ENCODE data around the gene TMC5. TPM values are rescaled to one million over a fixed set of nuclear protein-coding genes. Genes with fewer than 3 reads are reported as not detected.
"Not testable (repeated sequence)": the region's sequence is repeated elsewhere in the genome, so short reads cannot be mapped to it uniquely, and the experiment has no call there.

The TMC5 gene
- polyA plus RNA-seq, 1 of the 3 experiments (the other 2 are of a cell fraction), result not detected

DNA sequence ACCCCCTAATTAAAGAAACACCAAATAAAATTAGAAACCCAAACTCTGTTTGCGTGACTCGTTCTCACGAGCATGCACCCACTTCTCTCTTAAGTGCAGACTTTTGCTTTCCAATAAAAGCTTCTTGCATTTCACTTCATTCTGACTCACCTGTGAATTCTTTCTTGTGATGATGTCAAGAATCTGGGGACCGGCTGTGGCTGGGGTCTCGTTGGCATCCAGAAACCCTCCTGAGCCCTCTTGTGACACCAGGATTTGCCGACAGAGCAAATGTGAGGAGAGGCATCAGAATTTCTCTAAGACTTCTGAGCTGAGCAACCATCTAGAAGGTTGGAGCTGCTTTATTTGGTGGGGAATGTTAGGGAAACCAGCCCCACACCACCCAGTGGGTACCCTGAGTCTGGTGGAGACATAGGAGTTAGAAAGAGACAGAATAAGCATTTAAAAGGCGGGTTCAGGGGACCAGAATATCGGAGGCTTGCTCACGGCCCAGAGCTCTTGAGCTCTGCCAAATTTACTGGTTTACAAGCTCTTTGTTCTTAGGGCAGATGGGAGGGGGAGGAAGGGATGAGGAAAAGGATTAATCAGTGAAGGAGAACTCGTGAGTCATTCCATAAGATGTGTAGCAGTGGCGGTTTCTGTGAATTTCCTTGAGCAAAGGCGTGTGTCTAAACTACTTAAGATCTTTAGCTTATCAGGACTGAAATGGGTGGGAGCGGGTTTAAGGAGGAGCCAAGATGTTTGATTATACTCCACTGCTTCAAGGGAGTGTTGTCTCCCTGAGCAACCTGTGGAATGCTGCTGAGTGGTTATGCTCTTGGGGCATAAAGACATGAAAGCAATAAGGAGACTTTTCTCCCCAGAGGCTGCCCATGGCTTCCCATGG, 24.2 kb upstream of the TMC5 start:
- POLR2A ChIA-PET, result no interaction called here
- no peak for DNase-seq

DNA sequence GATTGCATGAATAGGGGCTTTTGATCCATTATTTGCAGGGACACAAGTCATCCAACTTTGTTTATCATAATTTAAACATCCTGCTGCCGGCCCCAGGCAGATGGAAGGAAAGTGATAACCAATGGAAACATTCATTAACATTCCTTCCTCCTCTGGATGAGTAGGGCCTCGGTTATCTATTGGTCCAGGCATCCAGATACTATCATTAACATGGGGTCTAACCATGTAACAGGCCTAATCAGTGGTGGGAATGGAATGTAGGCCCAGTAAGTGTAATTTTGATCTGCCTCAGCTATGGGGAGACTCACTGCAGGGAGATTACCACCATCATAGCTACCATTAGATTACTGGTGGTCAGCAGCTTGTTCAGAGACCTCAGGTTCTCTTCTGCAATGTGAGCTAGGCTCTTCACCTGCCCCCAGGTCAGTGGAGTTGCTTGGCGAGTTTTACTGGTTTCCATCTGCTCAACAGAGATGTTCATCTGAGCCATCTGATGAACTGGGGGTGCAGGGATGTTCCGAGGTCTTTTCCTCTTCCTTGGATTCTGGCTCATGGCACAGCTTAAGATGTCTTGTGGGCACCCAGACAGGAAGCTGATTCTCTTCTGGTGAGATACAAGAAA, 21.9 kb upstream of the TMC5 start:
- 24% methylated on average over 4 of the region's 4 CpGs for WGBS (ENCODE audit: low lambda C conversion rate)
- DNase-seq; H3K9me2 ChIP-seq; H3K36me3 ChIP-seq (replicated peaks in 1 of 2; ENCODE audit: control insufficient read depth in 1 of 2, insufficient read depth in 2 of 2, low read length in 1 of 2); H3K4me3 ChIP-seq (ENCODE audit: low read depth in 2 of 2, low read length in 1 of 2); H3K79me2 ChIP-seq (ENCODE audit: insufficient read depth); H3K4me1 ChIP-seq (ENCODE audit: control insufficient read depth in 1 of 2, insufficient read depth in 2 of 2, low read depth in 1 of 2, low read length in 1 of 2); H3K4me2 ChIP-seq; H2AFZ ChIP-seq (ENCODE audit: low read depth); H4K20me1 ChIP-seq (ENCODE audit: insufficient read depth); POLR2A ChIA-PET; H3K9me3 ChIP-seq; H3K9ac ChIP-seq; H3K27me3 ChIP-seq (ENCODE audit: insufficient read depth); H3K27ac ChIP-seq (ENCODE audit: low read depth in 2 of 2, low read length in 1 of 2); H3F3A ChIP-seq (replicated peaks; ENCODE audit: insufficient read depth): not testable (repeated sequence)
- CTCF ChIA-PET, result interaction anchor here (2.1 kb wide), 1 partner anchor 107 kb away, joined by 6 read pairs; no protein-coding TSS in a partner anchor

More for the DNA sequence above, 24.2 kb upstream of the TMC5 start:
- Histone ChIP-seq H2AFZ (ENCODE audit: low read depth) (peak overlapping the region; percentile 29; the same call in 1 of the 2 replicates), H3K79me2 (ENCODE audit: insufficient read depth) (no peaks in the 10 kb centered on the region), H3F3A (replicated peaks; ENCODE audit: insufficient read depth) (no peaks in the 10 kb centered on the region), H3K9me2 (no peaks in the 10 kb centered on the region), H3K36me3 (replicated peaks in 1 of 2; ENCODE audit: control insufficient read depth in 1 of 2, insufficient read depth in 2 of 2, low read length in 1 of 2) (no peaks in the 10 kb centered on the region), H3K27ac (ENCODE audit: low read depth in 2 of 2, low read length in 1 of 2) (no peak overlapping the region), H3K4me2 (no peak overlapping the region), H3K27me3 (ENCODE audit: insufficient read depth) (no peaks in the 10 kb centered on the region), H3K4me1 (ENCODE audit: control insufficient read depth in 1 of 2, insufficient read depth in 2 of 2, low read depth in 1 of 2, low read length in 1 of 2) (no peaks in the 10 kb centered on the region; a peak in 2 of 4 replicates), H3K9ac (no peak overlapping the region), H3K9me3 (no peaks in the 10 kb centered on the region), H4K20me1 (ENCODE audit: insufficient read depth) (no peaks in the 10 kb centered on the region), H3K4me3 (ENCODE audit: low read depth in 2 of 2, low read length in 1 of 2) (no peak overlapping the region)
- TF ChIP-seq RXRA (IDR thresholded peaks at IDR 0.05; ENCODE audit: borderline replicate concordance, low read depth) (no peak), MXI1 (IDR thresholded peaks at IDR 0.05; ENCODE audit: low read depth, low read length) (no peak), TCF12 (IDR thresholded peaks at IDR 0.05) (no peak), JUND (IDR thresholded peaks at IDR 0.05) (no peak), SIN3A (IDR thresholded peaks at IDR 0.05; ENCODE audit: borderline replicate concordance, low read depth, low read length) (no peak), NFIC (IDR thresholded peaks at IDR 0.05; ENCODE audit: borderline replicate concordance) (no peak), GATA2 (CRISPR knock-in tag; IDR thresholded peaks at IDR 0.05) (no peak), ELF1 (IDR thresholded peaks at IDR 0.05) (no peak), TAF1 (IDR thresholded peaks at IDR 0.05; ENCODE audit: borderline replicate concordance, low read depth, low read length) (no peak), FOXM1 (IDR thresholded peaks at IDR 0.05; ENCODE audit: low read depth) (no peak), EP300 (IDR thresholded peaks at IDR 0.05; ENCODE audit: borderline replicate concordance in 1 of 2, low read depth in 1 of 2, low read length in 1 of 2) (no peak)
- TF ChIP-seq, protein P1, sequence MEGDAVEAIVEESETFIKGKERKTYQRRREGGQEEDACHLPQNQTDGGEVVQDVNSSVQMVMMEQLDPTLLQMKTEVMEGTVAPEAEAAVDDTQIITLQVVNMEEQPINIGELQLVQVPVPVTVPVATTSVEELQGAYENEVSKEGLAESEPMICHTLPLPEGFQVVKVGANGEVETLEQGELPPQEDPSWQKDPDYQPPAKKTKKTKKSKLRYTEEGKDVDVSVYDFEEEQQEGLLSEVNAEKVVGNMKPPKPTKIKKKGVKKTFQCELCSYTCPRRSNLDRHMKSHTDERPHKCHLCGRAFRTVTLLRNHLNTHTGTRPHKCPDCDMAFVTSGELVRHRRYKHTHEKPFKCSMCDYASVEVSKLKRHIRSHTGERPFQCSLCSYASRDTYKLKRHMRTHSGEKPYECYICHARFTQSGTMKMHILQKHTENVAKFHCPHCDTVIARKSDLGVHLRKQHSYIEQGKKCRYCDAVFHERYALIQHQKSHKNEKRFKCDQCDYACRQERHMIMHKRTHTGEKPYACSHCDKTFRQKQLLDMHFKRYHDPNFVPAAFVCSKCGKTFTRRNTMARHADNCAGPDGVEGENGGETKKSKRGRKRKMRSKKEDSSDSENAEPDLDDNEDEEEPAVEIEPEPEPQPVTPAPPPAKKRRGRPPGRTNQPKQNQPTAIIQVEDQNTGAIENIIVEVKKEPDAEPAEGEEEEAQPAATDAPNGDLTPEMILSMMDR (IDR thresholded peaks at IDR 0.05), result no peak
- TF ChIP-seq, protein P2, sequence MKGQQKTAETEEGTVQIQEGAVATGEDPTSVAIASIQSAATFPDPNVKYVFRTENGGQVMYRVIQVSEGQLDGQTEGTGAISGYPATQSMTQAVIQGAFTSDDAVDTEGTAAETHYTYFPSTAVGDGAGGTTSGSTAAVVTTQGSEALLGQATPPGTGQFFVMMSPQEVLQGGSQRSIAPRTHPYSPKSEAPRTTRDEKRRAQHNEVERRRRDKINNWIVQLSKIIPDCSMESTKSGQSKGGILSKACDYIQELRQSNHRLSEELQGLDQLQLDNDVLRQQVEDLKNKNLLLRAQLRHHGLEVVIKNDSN (IDR thresholded peaks at IDR 0.05; ENCODE audit: borderline replicate concordance, low read depth), result no peak
- CTCF ChIA-PET, result interaction anchor here (0.5 to 3.3 kb wide), 3 partner anchors 17 to 109 kb away, joined by 3 to 11 read pairs (median 5); no protein-coding TSS in a partner anchor
- WGBS (ENCODE audit: low lambda C conversion rate), result 48% methylated on average over 13 of the region's 13 CpGs

Data from SK-N-SH (cell line).